ENCODE data around the gene VOPP1.
"Not testable (repeated sequence)": the region's sequence is repeated elsewhere in the genome, so short reads cannot be mapped to it uniquely, and the experiment has no call there.

The VOPP1 gene

DNA sequence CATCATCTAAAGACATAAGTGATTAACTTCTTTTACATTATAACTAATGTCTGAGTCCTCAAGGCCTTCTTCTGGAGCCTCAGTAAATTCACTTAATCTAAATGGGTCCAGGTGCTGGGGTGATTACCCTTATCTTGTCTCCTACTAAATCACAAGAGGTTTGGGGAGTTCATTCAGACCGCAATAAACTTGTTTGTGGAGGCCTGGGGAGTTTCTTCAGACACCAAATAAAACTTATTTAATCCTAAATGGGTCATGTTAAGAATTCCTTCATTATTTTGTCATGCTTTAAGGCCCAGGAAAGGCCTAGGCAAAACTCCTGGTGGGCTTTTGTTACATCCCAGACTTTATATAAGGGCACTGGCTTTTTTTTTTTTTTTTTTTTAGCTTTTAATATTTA is 62.1 kb downstream of the VOPP1 start:
- DNase-seq (ENCODE audit: low spot score), result not testable (repeated sequence)

- peak; percentile 54 for DNase-seq (ENCODE audit: low spot score)
These were observed 63.0 kb downstream of the VOPP1 start for GRCh38 chr7:55509322-55509721.

DNA sequence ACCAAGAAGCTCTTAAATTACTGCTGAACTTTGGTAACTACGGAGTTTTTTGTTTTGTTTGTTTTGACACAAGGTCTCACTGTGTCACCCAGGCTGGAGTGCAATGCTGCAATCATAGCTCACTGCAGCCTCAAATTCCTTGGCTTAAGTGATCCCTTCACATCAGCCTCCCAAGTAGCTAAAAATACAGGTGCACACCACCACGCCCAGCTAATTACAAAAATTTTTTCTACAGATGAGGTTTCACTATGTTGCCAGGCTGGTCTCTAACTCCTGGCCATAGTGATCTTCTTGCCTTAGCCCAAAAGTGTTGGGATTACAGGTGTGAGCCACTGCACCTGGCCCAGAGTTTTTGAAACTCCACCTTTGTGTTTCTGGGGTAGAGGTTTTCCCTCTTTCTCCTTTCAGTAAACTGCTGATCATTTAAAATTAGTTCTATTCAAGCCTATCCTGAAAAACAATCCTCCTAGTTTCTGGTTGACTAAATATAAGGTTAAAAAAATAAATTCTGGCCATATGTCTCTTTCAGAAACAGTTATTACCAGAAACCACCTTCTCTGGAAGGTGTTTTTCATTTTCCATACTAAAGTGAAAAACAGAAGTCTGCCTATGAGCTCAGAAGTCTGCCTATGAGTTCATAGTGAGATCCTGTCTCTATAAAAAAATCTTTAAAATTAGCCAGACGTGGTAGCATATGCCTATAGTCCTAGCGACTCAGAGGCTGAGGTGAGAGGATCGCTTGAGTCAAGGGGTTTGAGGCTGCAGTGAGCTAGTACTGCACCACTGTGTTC is 63.9 kb downstream of the VOPP1 start:
- no peak for DNase-seq (ENCODE audit: low spot score)

DNA sequence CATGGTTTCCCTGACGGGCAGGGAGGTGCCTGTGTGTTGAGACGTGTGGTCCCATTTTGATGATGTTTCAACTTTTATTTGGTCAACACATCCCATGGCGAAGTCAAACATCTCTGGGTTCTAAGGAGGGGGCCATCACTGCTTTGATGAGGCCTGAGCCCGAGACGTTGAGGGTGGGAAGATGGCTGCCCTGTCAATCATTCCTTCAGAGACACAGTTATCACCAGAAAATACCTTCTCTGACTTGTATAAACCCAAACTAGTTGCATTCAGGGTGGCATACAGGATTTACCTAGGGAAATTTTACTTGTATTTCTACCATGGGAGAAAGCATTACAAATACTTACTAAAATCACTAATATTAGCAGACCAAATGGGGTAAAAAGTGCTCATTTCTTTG is 64.6 kb downstream of the VOPP1 start:
- DNase-seq (ENCODE audit: low spot score), result no peak

DNA sequence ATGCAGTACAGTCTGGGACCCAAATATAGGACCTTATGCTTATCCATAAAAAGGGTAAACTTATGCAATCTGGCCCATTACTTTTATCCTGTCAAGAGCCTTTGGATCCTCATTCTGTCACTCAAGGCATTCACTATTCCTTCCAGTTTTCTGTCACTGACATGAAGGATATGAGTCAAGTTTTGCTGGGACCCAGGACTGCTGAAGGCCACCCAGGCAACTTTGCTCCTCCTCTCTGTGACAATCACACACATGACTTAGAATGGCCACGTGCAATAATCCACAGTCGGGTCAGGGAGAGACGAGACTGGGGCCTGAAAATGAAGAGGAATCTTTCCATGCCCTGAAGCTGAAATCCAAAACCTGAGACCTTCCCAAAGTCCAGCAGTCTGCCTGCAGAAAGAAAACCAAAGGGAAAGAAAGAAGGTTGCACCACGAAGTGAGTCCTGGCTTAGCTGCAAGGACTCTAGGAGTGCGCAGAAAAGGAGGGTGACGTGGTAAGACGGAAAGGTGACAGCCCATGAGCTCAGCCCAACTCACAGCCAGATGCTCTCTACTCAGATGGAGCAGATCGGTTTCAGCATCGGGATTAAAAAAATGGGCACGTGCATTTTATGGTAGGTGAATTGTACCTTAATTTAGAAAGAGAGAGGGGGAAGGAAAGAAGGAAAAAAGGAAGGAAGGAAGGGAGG is 67.2 kb downstream of the VOPP1 start:
- no peak for DNase-seq (ENCODE audit: low spot score)

DNA sequence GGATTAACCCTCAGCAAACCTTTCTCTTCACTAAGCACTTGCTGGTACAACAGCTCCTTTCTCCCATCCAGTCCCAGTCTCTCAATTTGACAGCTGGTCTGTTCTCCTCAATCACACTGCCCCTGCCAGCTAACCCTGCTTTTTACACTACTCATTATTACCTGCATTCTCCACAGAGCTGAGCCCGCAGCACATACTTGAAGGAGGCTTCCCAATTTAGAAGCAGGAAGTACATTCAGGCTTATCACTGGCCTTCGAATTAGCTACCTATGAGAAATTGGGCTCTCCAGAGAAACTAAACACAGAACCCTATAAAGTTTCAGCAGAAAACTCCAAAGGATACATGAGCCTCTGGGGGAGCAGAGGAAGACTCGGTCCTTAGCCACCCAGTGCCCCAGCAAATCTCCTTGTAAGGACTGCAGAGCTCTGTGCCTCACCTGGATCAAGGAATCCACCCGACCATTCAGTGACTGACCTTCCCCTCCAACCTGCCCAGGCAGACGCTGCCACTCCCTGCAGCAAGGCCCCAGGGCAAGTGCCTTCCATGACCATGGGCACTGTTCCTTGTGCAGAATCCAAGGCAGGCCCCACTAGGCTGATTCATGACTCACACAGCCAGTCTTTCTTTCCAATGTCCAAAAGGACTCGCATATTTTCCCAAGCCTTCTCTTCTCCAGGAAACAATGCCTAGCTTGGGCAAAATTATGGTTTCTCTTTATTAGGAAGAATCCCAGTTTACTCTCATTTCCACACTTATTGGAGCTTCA is 68.0 kb downstream of the VOPP1 start:
- no peak for DNase-seq (ENCODE audit: low spot score)

GRCh38 chr7:55502858-55503440 is 69.4 kb downstream of the VOPP1 start:
- DNase-seq (ENCODE audit: low spot score), result no peak

DNA sequence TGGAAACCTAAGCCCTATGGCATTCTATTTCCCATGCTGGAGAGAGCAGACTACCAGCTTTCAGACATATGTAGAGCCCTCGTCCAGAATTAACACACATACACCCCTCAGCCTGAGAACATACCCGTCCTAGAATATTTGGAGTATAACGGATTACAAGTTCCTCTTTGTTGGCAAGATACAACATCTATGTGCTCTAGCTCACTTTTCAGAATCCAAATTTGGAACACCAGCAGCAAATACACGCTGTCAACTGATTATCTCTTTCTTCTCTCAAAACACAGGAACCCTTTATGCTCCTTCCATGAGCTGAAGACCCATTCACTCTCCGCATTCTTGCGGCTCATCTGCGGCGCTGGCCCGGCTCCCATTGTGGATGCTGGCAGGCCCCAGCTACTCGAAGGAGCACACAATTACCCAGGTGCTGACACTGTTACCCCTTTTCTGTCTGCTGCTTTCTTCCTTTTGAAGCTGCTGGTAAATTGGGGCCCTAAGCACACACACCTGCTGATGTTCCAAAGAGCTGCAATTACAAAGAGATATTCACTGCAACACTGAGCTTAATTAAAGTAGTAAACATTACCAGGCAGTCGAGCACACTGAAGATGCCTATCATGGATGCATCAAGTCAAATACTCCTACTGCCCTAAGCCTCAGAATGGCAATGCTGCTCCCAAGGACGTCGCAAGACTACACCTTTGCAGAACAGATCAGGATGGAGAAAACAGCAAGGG is 70.0 kb downstream of the VOPP1 start:
- peak; percentile 79 for DNase-seq (ENCODE audit: low spot score)

DNA sequence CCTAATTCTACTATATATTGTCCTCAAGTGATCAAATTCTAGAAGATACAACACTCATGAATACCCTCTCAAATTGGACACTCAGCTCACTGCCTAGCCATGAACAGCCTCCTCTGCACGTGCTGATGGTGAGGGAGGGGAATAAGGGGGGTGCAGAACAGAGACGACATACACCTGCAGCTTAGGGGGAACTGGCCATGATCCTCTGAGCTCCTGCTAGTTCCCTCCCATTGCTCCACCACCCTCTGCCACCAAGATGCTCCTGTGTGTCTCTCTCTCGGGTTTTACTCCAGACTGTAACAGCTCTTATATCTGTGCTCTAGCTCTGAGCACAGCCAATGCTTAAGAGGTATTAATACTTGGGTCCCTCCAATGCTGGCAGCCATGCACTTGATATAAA is 70.7 kb downstream of the VOPP1 start:
- no peak for DNase-seq (ENCODE audit: low spot score)

DNA sequence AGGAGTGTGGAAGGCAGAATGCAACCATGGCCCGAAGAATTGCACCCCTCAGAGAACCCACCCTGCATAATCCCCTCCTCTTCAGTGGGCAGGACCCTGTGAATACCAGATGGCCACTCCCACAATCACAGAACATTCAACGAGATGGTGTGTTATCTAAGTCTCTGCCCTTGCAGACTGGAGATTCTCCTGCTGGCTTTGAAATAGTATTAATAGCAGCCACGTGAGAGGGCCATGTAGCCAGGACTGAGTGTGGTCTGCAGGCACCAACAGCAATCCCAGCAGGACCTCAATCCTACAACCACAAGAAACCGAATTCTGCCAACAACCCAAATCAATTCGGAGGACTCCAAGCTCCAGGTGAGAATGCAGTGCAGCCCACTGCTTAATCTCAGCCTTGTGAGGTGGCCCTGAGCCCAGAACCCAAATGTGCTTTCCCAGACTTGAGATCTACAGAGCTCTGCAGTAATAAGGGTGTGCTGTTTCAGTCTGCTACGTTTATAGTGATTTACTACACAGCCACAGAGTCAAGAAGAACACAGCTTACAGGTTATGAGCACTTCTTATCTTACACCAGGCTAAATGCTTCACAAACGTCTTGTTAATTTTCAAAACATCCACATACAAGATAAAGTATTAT is 72.1 kb downstream of the VOPP1 start:
- DNase-seq (ENCODE audit: low spot score), result no peak

- DNase-seq (ENCODE audit: low spot score), result no peak
These were observed 72.7 kb downstream of the VOPP1 start for GRCh38 chr7:55499591-55499990.

DNA sequence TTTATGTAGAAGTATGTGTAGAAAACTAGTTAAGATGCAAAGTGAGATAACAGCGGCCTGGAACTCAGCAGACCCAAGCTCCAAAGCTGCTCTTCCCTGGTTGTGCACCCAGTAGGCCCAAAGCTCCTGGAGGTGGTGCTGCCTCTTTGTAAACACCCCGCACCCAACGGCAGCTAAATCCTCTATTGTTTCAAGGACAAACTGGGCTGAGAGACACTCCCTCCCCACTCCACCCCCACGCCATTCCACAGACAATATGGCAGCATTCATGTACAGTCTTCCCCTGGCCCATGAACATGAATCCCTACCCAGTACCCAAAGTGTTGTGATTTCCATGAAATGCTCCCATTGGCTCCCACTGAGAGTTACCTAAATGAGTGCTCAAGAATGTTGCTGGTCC is 73.5 kb downstream of the VOPP1 start:
- DNase-seq (ENCODE audit: low spot score), result no peak

DNA sequence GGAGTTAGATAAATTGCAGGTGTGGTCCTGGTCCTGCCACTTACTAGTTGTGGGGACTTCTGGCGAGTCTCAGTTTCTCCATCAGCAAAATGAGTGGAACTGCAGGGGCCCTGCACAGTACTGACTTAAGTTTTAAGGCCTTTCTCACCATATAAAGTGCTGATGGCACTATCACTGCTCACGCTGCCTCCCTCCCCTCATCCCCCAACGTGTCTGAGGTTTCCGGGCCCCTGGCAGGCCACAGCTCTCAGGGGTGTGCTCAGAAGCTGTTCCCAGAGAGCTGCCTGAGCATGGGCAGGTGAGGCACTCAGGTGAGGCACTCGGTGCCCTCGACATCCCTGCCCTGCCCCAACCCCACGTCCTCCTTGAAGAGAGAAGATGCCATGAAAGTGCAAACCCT is 74.2 kb downstream of the VOPP1 start:
- no peak for DNase-seq (ENCODE audit: low spot score)

GRCh38 chr7:55497521-55497920 is 74.8 kb downstream of the VOPP1 start:
- DNase-seq (ENCODE audit: low spot score), result no peak

DNA sequence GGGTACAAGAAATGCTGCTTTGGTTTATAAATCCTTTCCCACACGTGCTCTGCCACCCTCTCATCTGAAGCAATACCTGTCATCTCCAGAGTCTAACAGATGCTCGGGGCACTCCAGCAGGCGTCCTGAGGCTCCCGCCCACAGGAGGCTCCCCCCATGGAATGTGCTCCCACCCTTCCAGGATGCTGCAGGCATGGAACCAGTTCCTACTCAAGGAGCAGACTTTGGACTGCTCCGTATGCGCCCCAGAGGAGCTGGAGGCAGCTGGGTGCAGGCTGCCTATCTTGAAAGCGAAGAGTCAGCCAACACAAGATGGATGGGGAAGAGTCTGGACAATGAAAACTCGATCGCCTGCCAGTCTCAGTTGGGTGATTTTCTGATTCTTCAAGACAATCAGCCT is 75.4 kb downstream of the VOPP1 start:
- DNase-seq (ENCODE audit: low spot score), result no peak

DNA sequence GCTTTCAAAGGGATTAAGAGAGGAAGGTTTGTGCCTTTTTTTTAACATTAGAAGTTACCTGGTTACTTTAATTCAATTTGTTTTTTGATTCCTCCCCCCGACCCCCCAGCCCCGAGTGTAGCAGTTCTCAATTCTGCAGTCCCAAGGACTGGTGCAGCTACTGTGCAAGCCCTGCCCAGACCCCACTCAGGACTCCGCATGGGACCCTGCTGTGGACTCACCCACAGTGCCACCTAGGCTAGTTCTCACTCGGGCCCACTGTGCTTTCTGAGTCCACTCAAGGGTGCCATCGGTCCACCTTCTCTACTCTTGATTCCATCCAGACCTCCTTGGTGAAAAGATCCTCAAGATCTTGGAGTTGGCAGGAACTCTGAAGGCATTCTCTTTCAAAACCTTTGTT is 77.4 kb downstream of the VOPP1 start:
- DNase-seq (ENCODE audit: low spot score), result no peak

GRCh38 chr7:55493408-55493807 is 78.9 kb downstream of the VOPP1 start:
- no peak for DNase-seq (ENCODE audit: low spot score)

DNA sequence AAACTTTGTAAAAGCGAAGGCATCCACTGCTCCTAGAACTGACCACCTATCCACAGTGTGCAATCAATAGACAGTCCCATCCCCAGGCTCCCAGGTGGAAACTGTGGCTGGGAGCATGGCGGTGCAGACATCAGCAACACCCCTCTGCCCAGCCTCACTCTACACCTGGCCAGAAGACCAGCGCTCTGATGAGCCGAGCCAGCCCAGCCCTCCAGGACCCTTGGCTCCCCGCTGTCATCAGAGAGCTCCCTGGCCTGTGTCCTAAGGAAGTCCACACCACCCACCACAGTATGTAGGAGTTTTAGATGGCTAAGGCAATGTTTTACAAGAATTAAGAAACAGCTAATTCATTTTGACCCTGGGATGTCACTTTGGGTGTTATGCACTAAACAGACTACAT is 81.0 kb downstream of the VOPP1 start:
- no peak for DNase-seq (ENCODE audit: low spot score)

- no peak for DNase-seq (ENCODE audit: low spot score)
These were observed 82.2 kb downstream of the VOPP1 start for GRCh38 chr7:55490099-55490498.

- DNase-seq (ENCODE audit: low spot score), result no peak
These were observed 82.8 kb downstream of the VOPP1 start for GRCh38 chr7:55489552-55489951.

DNA sequence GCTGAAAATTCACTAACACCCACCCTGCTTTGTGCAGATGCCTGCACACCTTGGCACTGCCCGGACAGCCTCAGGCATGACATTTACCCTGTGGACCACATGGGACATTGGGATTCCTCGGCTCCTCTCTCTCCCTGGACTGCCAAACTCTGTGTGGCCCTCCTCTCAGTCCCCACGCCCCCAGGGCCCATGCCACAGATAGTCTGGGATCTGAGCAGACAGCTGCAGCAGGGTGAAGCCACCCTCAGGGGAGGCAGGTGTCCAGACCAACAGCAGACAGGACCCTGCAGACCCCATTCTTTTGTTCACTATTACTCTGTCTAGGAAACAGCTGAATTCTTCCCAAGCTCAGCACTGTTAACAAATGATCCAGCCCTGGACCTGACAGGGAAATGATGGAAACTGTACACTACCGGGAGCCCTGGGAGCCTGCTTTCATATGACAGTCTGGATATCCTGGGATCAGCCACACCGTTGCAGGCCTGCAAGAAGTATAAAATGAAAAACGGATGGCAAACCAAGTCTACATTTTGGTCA is 83.4 kb downstream of the VOPP1 start:
- no peak for DNase-seq (ENCODE audit: low spot score)
